Effector CD8-positive, alpha-beta T cell (primary cell): ENCODE data around the gene DNAJC5G.
"Not testable (repeated sequence)": the region's sequence is repeated elsewhere in the genome, so short reads cannot be mapped to it uniquely, and the experiment has no call there.

ENCODE experiments used
- DNase-seq: peaks from one replicate; lab custom pipeline; 2025; lab: John Stamatoyannopoulos, UW

Gene DNAJC5G

GRCh38 chr2:27308359-27308881 lies 33.2 kb downstream of the DNAJC5G start, which contains the start of gene UCN:
UCN (minus strand) TSS chr2:27308445; CDS start chr2:27307895, 550 bp downstream.
- DNase-seq: no peak

- no peak for DNase-seq
These were observed 34.4 kb downstream of the DNAJC5G start for GRCh38 chr2:27309651-27310050.

GRCh38 chr2:27312152-27312551 lies 36.9 kb downstream of the DNAJC5G start:
- DNase-seq: no peak

GRCh38 chr2:27313882-27314645 lies 38.8 kb downstream of the DNAJC5G start:
- DNase-seq: no peak

GRCh38 chr2:27314709-27315108 lies 39.5 kb downstream of the DNAJC5G start:
- DNase-seq: no peak

- no peak for DNase-seq
These were observed 39.9 kb downstream of the DNAJC5G start for GRCh38 chr2:27315122-27315521.

- DNase-seq: no peak
These were observed 41.6 kb downstream of the DNAJC5G start for GRCh38 chr2:27316655-27317412.

- DNase-seq: not testable (repeated sequence)
These were observed 44.6 kb downstream of the DNAJC5G start for GRCh38 chr2:27319839-27320238.

GRCh38 chr2:27320958-27321543 lies 45.8 kb downstream of the DNAJC5G start:
- DNase-seq: no peak

- DNase-seq: no peak
These were observed 47.1 kb downstream of the DNAJC5G start for GRCh38 chr2:27322301-27322765.

- peak; percentile 67 for DNase-seq
These were observed 47.7 kb downstream of the DNAJC5G start, which contains the start of gene MPV17 for GRCh38 chr2:27322766-27323595. MPV17 (minus strand) TSS chr2:27323097; CDS start chr2:27322517, 580 bp downstream.

GRCh38 chr2:27323596-27324285 lies 48.5 kb downstream of the DNAJC5G start:
- no peak for DNase-seq

GRCh38 chr2:27324720-27325119 lies 49.5 kb downstream of the DNAJC5G start:
- no peak for DNase-seq
